ENCODE results near the gene STAP2. TPM values are rescaled to one million over a fixed set of nuclear protein-coding genes. Genes with fewer than 3 reads are reported as not detected.

STAP2 gene
- polyA plus RNA-seq (ENCODE audit: low read depth in 6 of 6), result under 1 TPM in 1 of 6 donors, not detected in 5; 0.94 TPM

GRCh38 chr19:4338441-4339355, at the start of gene STAP2:
TSS of gene STAP2 (minus strand) at chr19:4338827. CDS start at chr19:4338753, 74 bp downstream.
- ATAC-seq (ENCODE audit: low read depth in 2 of 2), result no peak
- peaks cover 0 to 13% (median 0%) of the 10 kb centered on the region in 7 donors for H3K9me3 Mint-ChIP-seq
- peak within 1 kb of the TSS; percentile 70 to 93 (median 83) for H3K27ac Mint-ChIP-seq
- no peaks in the 10 kb centered on the region for H3K36me3 Mint-ChIP-seq
- DNase-seq, result no peak
- no peaks in the 10 kb centered on the region for H3K27me3 Mint-ChIP-seq
- H3K4me3 Mint-ChIP-seq, result peak within 1 kb of the TSS; percentile 86 to 95 (median 90)
- peaks cover 34 to 42% (median 37%) of the 10 kb centered on the region in 3 donors for H3K4me1 Mint-ChIP-seq

- Mint-ChIP-seq H3K4me1 (peaks cover 22 to 45% (median 36%) of the 10 kb centered on the region in 3 donors), H3K4me3 (no peak overlapping the region), H3K36me3 (peaks cover 0 to 7% of the 10 kb centered on the region in 2 donors), H3K9me3 (no peaks in the 10 kb centered on the region), H3K27me3 (no peaks in the 10 kb centered on the region), H3K27ac (peak overlapping the region in 2 of 6 donors; percentile 2 to 54)
- DNase-seq (no peak), ATAC-seq (ENCODE audit: low read depth in 2 of 2) (no peak)
Observed at GRCh38 chr19:4386041-4386782, 47.6 kb upstream of the STAP2 start.

- Mint-ChIP-seq H3K9me3 (no peaks in the 10 kb centered on the region), H3K27ac (peak overlapping the region in 1 of 6 donors; percentile 2), H3K27me3 (no peaks in the 10 kb centered on the region), H3K4me1 (peaks cover 29 to 48% (median 38%) of the 10 kb centered on the region in 3 donors), H3K4me3 (no peak overlapping the region), H3K36me3 (peaks cover 0 to 7% of the 10 kb centered on the region in 2 donors)
- DNase-seq (no peak), ATAC-seq (ENCODE audit: low read depth in 2 of 2) (no peak)
Observed at GRCh38 chr19:4385291-4386040, 46.8 kb upstream of the STAP2 start.

GRCh38 chr19:4380254-4380727, 41.7 kb upstream of the STAP2 start:
- DNase-seq, result peak; percentile 58
- Mint-ChIP-seq H3K27me3 (no peaks in the 10 kb centered on the region), H3K36me3 (no peaks in the 10 kb centered on the region), H3K4me3 (peak overlapping the region; percentile 73 to 92 (median 86)), H3K9me3 (no peaks in the 10 kb centered on the region), H3K27ac (peak overlapping the region; percentile 93 to 98 (median 95)), H3K4me1 (peaks cover 50 to 75% (median 60%) of the 10 kb centered on the region in 3 donors)
- peak; percentile 57 to 59 for ATAC-seq (ENCODE audit: low read depth in 2 of 2)

- H3K4me1 Mint-ChIP-seq, result peaks cover 51 to 78% (median 65%) of the 10 kb centered on the region in 3 donors
- no peaks in the 10 kb centered on the region for H3K27me3 Mint-ChIP-seq
- no peaks in the 10 kb centered on the region for H3K9me3 Mint-ChIP-seq
- H3K4me3 Mint-ChIP-seq, result peak overlapping the region; percentile 73 to 92 (median 86)
- DNase-seq, result peak; percentile 67
- H3K36me3 Mint-ChIP-seq, result no peaks in the 10 kb centered on the region
- ATAC-seq (ENCODE audit: low read depth in 2 of 2), result peak; percentile 50 to 60
- H3K27ac Mint-ChIP-seq, result peak overlapping the region; percentile 93 to 98 (median 95)
Observed at GRCh38 chr19:4379383-4380253, 41.0 kb upstream of the STAP2 start.

GRCh38 chr19:4378886-4379285, 40.3 kb upstream of the STAP2 start:
- Mint-ChIP-seq H3K9me3 (no peaks in the 10 kb centered on the region), H3K27ac (peak overlapping the region in 5 of 6 donors; percentile 19 to 98 (median 94)), H3K4me1 (peaks cover 53 to 82% (median 69%) of the 10 kb centered on the region in 3 donors), H3K4me3 (peak overlapping the region; percentile 62 to 92 (median 76)), H3K27me3 (no peaks in the 10 kb centered on the region), H3K36me3 (no peaks in the 10 kb centered on the region)
- ATAC-seq (ENCODE audit: low read depth in 2 of 2), result no peak
- no peak for DNase-seq

GRCh38 chr19:4376991-4377781, 38.6 kb upstream of the STAP2 start:
- Mint-ChIP-seq H3K9me3 (no peaks in the 10 kb centered on the region), H3K4me1 (peaks cover 59 to 85% (median 81%) of the 10 kb centered on the region in 3 donors), H3K27ac (peak overlapping the region in 5 of 6 donors; percentile 28 to 88 (median 75)), H3K4me3 (peak overlapping the region in 4 of 8 donors; percentile 77 to 87 (median 84)), H3K27me3 (no peaks in the 10 kb centered on the region), H3K36me3 (no peaks in the 10 kb centered on the region)
- DNase-seq, result no peak
- ATAC-seq (ENCODE audit: low read depth in 2 of 2), result no peak

- ATAC-seq (ENCODE audit: low read depth in 2 of 2), result no peak
- Mint-ChIP-seq H3K9me3 (no peaks in the 10 kb centered on the region), H3K27me3 (no peaks in the 10 kb centered on the region), H3K4me3 (peak overlapping the region; percentile 61 to 87 (median 82)), H3K36me3 (no peaks in the 10 kb centered on the region), H3K27ac (peak overlapping the region in 5 of 6 donors; percentile 8 to 97 (median 86)), H3K4me1 (peaks cover 61 to 85% (median 82%) of the 10 kb centered on the region in 3 donors)
- DNase-seq, result no peak
Observed at GRCh38 chr19:4376671-4376990, 38.0 kb upstream of the STAP2 start.

GRCh38 chr19:4376028-4376670, 37.5 kb upstream of the STAP2 start:
- no peaks in the 10 kb centered on the region for H3K9me3 Mint-ChIP-seq
- H3K4me1 Mint-ChIP-seq, result peaks cover 56 to 85% (median 81%) of the 10 kb centered on the region in 3 donors
- no peaks in the 10 kb centered on the region for H3K36me3 Mint-ChIP-seq
- H3K27me3 Mint-ChIP-seq, result no peaks in the 10 kb centered on the region
- peak overlapping the region; percentile 44 to 97 (median 88) for H3K27ac Mint-ChIP-seq
- ATAC-seq (ENCODE audit: low read depth in 2 of 2) (no peak), DNase-seq (no peak)
- peak overlapping the region; percentile 74 to 89 (median 84) for H3K4me3 Mint-ChIP-seq

- DNase-seq (peak; percentile 55), ATAC-seq (ENCODE audit: low read depth in 2 of 2) (peak; percentile 69 to 70)
- Mint-ChIP-seq H3K27ac (peak overlapping the region; percentile 35 to 91 (median 84)), H3K4me1 (peaks cover 53 to 85% (median 81%) of the 10 kb centered on the region in 3 donors), H3K27me3 (no peaks in the 10 kb centered on the region), H3K4me3 (peak overlapping the region; percentile 69 to 89 (median 84)), H3K36me3 (no peaks in the 10 kb centered on the region), H3K9me3 (no peaks in the 10 kb centered on the region)
Observed at GRCh38 chr19:4375164-4376027, 36.8 kb upstream of the STAP2 start.

Measured in naive B cell (primary cell).